IMR-90 (cell line): ENCODE data around the gene PPIL6. TPM values are rescaled to one million over a fixed set of nuclear protein-coding genes. Genes with fewer than 3 reads are reported as not detected.

Experiments
- ATAC-seq: fragments of 200-7000 bp; cut with Tn5 transposase; 2 replicates; pipeline ENCODE4 v1.9.1; 2020; ENCODE audit warnings: low read depth, mild to moderate bottlenecking, moderate library complexity
- BruUV-seq: library from RNA; stranded (reverse); fragments of 400-500 nt; replicated peaks from 2 replicates; lab custom pipeline; 2021; lab: Mats Ljungman, UMichigan
- CTCF ChIA-PET: fragments of 300-600 bp; formaldehyde crosslinking; extraction: SDS; loops from one replicate; lab custom pipeline; 2021; ENCODE audit warnings: antibody characterized with exemption; lab: Yijun Ruan, JAX
- POLR2A ChIA-PET: fragments of 300-600 bp; sonication (Branson Sonifier 250); formaldehyde crosslinking; loops from one replicate; lab custom pipeline; 2022; ENCODE audit warnings: antibody characterized with exemption; ENCODE audit not compliant: unreplicated experiment; lab: Charles Lee
- DNase-seq: peaks from one replicate; pipeline ENCODE4 v3.0.0; 2013
- H2AFZ ChIP-seq: replicated peaks from 2 replicates; pipeline ENCODE3; 2013; ENCODE audit warnings: low read length, mild to moderate bottlenecking; ENCODE audit not compliant: poor library complexity
- H2AK5ac ChIP-seq: 2 replicates; pipeline ENCODE4 v1.6.1; 2013; ENCODE audit warnings: low read depth, low read length, inconsistent platforms
- H2AK9ac ChIP-seq: replicated peaks from 2 replicates; pipeline ENCODE3; 2013; ENCODE audit warnings: mild to moderate bottlenecking, low read depth, low read length, moderate library complexity; ENCODE audit not compliant: poor library complexity
- H2BK120ac ChIP-seq: 2 replicates; pipeline ENCODE4 v1.6.1; 2013; ENCODE audit warnings: low read depth, low read length, inconsistent platforms
- H2BK15ac ChIP-seq: 3 replicates; pipeline ENCODE4 v1.6.1; 2013; ENCODE audit warnings: low read depth, low read length, inconsistent platforms
- H2BK20ac ChIP-seq: 2 replicates; pipeline ENCODE4 v1.6.1; 2013; ENCODE audit warnings: low read depth, mild to moderate bottlenecking, inconsistent platforms, low read length, moderate library complexity
- H2BK5ac ChIP-seq: 2 replicates; pipeline ENCODE4 v1.6.1; 2013; ENCODE audit warnings: mild to moderate bottlenecking, low read depth, low read length, inconsistent platforms; ENCODE audit not compliant: poor library complexity, severe bottlenecking
- H3K14ac ChIP-seq: replicated peaks from 2 replicates; pipeline ENCODE4 v1.6.1; 2013; ENCODE audit warnings: low read depth, low read length, inconsistent platforms
- H3K18ac ChIP-seq: 2 replicates; pipeline ENCODE4 v1.6.1; 2013; ENCODE audit warnings: low read depth, low read length, control low read depth
- H3K23ac ChIP-seq: 2 replicates; pipeline ENCODE4 v1.6.1; 2013; ENCODE audit warnings: low read depth, low read length, inconsistent platforms
- H3K27ac ChIP-seq: 2 replicates; pipeline ENCODE4 v1.5.1; 2013; ENCODE audit warnings: mild to moderate bottlenecking, control low read depth, low read length; ENCODE audit not compliant: insufficient read depth
- H3K27me3 ChIP-seq: 2 replicates; pipeline ENCODE4 v1.6.1; 2013; ENCODE audit warnings: low read length; ENCODE audit not compliant: control insufficient read depth, insufficient read depth
- H3K36me3 ChIP-seq: 2 replicates; pipeline ENCODE4 v1.6.1; 2013; ENCODE audit warnings: low read length, mixed read lengths; ENCODE audit not compliant: control insufficient read depth, insufficient read depth
- H3K4ac ChIP-seq: 2 replicates; pipeline ENCODE4 v1.6.1; 2013; ENCODE audit warnings: low read depth, low read length, inconsistent platforms
- H3K4me1 ChIP-seq: 2 replicates; pipeline ENCODE4 v1.6.1; 2013; ENCODE audit warnings: low read length, mixed read lengths; ENCODE audit not compliant: control insufficient read depth, insufficient read depth
- H3K4me2 ChIP-seq: 2 replicates; pipeline ENCODE4 v1.6.1; 2013; ENCODE audit warnings: low read depth, mild to moderate bottlenecking, control low read depth, low read length, moderate library complexity
- H3K4me3 ChIP-seq: 2 replicates; pipeline ENCODE4 v1.5.1; 2013; ENCODE audit warnings: low read depth, mild to moderate bottlenecking, control low read depth, low read length, moderate library complexity; ENCODE audit not compliant: insufficient read depth
- H3K56ac ChIP-seq: 2 replicates; pipeline ENCODE4 v1.6.1; 2013; ENCODE audit warnings: low read length, inconsistent platforms; ENCODE audit not compliant: insufficient read depth; ENCODE audit errors: extremely low read depth
- H3K79me1 ChIP-seq, 2 experiments: 2 replicates each; pipeline ENCODE4 v1.6.1; 2013; ENCODE audit warnings: low read length in 2 of 2, inconsistent platforms in 1 of 2, low read depth in 1 of 2
- H3K9ac ChIP-seq: 2 replicates; pipeline ENCODE4 v1.6.1; 2013; ENCODE audit warnings: low read depth, low read length, control low read depth
- H3K9me1 ChIP-seq: 2 replicates; pipeline ENCODE4 v1.6.1; 2013; ENCODE audit warnings: low read length, inconsistent platforms; ENCODE audit not compliant: insufficient read depth
- H3K9me3 ChIP-seq: 2 replicates; pipeline ENCODE4 v1.6.1; 2013; ENCODE audit warnings: low read length; ENCODE audit not compliant: control insufficient read depth, insufficient read depth
- H4K20me1 ChIP-seq: 2 replicates; pipeline ENCODE4 v1.6.1; 2013; ENCODE audit warnings: low read length, inconsistent platforms; ENCODE audit not compliant: insufficient read depth
- H4K5ac ChIP-seq: 2 replicates; pipeline ENCODE4 v1.6.1; 2013; ENCODE audit warnings: mild to moderate bottlenecking, low read depth, low read length, control low read depth
- H4K8ac ChIP-seq, 2 experiments: 2 replicates each; pipeline ENCODE4 v1.6.1; 2013; ENCODE audit warnings: low read depth in 2 of 2, low read length in 2 of 2, control low read depth in 1 of 2, inconsistent platforms in 1 of 2
- H4K91ac ChIP-seq: 2 replicates; pipeline ENCODE4 v1.6.1; 2013; ENCODE audit warnings: low read depth, low read length, inconsistent platforms; ENCODE audit not compliant: insufficient read depth
- CHD1 ChIP-seq: IDR thresholded peaks from 2 replicates; pipeline ENCODE4 v1.6.1; 2012; ENCODE audit warnings: low read depth, low read length, improper control_type of control experiment
- MXI1 ChIP-seq: IDR thresholded peaks from 2 replicates; pipeline ENCODE4 v1.6.1; 2012; ENCODE audit warnings: low read depth, mild to moderate bottlenecking, low read length, moderate library complexity, borderline replicate concordance
- SMC3 ChIP-seq: fragments of 150-350 bp; IDR thresholded peaks from 2 replicates; pipeline ENCODE4 v1.6.1; 2016; ENCODE audit warnings: low read depth, mild to moderate bottlenecking, antibody characterized with exemption, low read length, moderate library complexity
- dilution Hi-C: fragments of 300-500 bp; cut with HindIII; formaldehyde crosslinking; loops from one replicate; pipeline ENCODE4 v1.14.3; 2018; ENCODE audit warnings: low sequenced_read_pairs; ENCODE audit not compliant: unreplicated experiment
- in situ Hi-C: fragments of 300-500 bp; cut with MboI; formaldehyde crosslinking; loops from 3 replicates; pipeline ENCODE4 v1.14.3; 2019; ENCODE audit warnings: low sequenced_read_pairs, inconsistent platforms, mixed read lengths
- intact Hi-C: fragments of 100-400 bp; cut with micrococcal nuclease; formaldehyde crosslinking; loops from 2 replicates; pipeline ENCODE4 v1.10.0; 2022
- polyA plus RNA-seq, 3 experiments: library from polyadenylated mRNA; depleted of rRNA; stranded (reverse); fragments of >200 nt; gene quantifications; 2 replicates each; pipeline ENCODE4 v1.2.3, GENCODE V29; 2012; ENCODE audit warnings: low replicate concordance in 1 of 3
- total RNA-seq: library from RNA; depleted of rRNA; stranded (reverse); fragments of >200 nt; gene quantifications from 2 replicates; pipeline ENCODE4 v1.2.3, GENCODE V29; 2012

Gene PPIL6
- total and polyA plus RNA-seq, 2 of the 4 experiments (the other 2 are of a cell fraction): 0.15 to 0.18 TPM

DNA sequence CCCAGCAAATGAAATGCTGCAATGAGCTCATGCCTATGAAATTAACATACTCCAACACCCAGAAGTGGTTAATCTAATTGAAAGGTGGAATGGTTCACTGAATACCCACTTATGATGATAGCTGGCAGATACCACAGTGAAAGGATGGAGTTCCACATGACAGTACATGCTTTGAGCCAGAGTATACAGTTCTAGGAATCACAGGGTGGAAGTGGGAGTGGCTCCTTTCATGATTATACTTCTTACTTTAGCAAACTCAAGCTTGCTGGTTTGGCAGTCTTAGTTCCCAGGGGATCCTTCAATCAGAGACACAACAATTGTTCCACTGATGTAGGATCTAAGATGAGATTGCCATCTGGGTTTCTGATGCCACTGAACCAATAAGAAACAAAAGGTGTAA lies 79.6 kb downstream of the PPIL6 start:
- intact Hi-C loops (no loop called here), dilution Hi-C loops (no loop called here), in situ Hi-C loops (no loop called here)
- Histone ChIP-seq H2AK5ac (no peak overlapping the region), H3K4me2 (no peak overlapping the region), H3K79me1 (peaks cover 9 to 24% of the 10 kb centered on the region in 2 experiments; a peak in 3 of 4 replicates), H3K4me1 (no peaks in the 10 kb centered on the region), H3K4me3 (no peak overlapping the region), H3K9ac (no peak overlapping the region), H2AFZ (no peak overlapping the region), H3K36me3 (peaks cover 41% of the 10 kb centered on the region), H3K27me3 (no peaks in the 10 kb centered on the region), H3K14ac (no peak overlapping the region), H3K4ac (no peak overlapping the region), H4K91ac (no peak overlapping the region), H4K8ac (no peak overlapping the region), H2AK9ac (no peak overlapping the region), H2BK5ac (no peak overlapping the region), H3K18ac (no peak overlapping the region), H2BK120ac (no peak overlapping the region), H3K56ac (no peak overlapping the region), H4K5ac (no peak overlapping the region), H3K9me1 (no peaks in the 10 kb centered on the region), H3K23ac (no peak overlapping the region), H3K9me3 (peaks cover 3% of the 10 kb centered on the region; the same call in 1 of the 2 replicates), H4K20me1 (peaks cover 8% of the 10 kb centered on the region), H3K27ac (no peak overlapping the region), H2BK20ac (no peak overlapping the region), H2BK15ac (no peak overlapping the region)
- ChIA-PET POLR2A (no interaction called here), CTCF (no interaction called here)
- ATAC-seq: no peak
- no peak for DNase-seq
- no TSS peak for BruUV-seq
- no peak for TF ChIP-seq MXI1
- no peak for TF ChIP-seq SMC3
- no peak for TF ChIP-seq CHD1
